ENCODE results near the gene NPY5R. TPM values are rescaled to one million over a fixed set of nuclear protein-coding genes. Genes with fewer than 3 reads are reported as not detected.

NPY5R gene
- total RNA-seq, 1 experiment from 2014 or later: not detected

- TF ChIP-seq YY1 (IDR thresholded peaks at IDR 0.05; ENCODE audit: extremely low read depth, insufficient replicate concordance, low read depth, low read length) (no peak), ZNF274 (IDR thresholded peaks at IDR 0.05; ENCODE audit: low read depth, low read length) (no peak), ZBTB33 (IDR thresholded peaks at IDR 0.05; ENCODE audit: extremely low read depth, insufficient replicate concordance, low read length) (no peak), SIN3A (IDR thresholded peaks at IDR 0.05; ENCODE audit: low read depth) (no peak), FOSL1 (IDR thresholded peaks at IDR 0.05; ENCODE audit: low read depth) (no peak)
Measured at GRCh38 chr4:163367651-163368050, 24.0 kb downstream of the NPY5R start (continued).

GRCh38 chr4:163372029-163372428 lies 28.3 kb downstream of the NPY5R start:
- intact Hi-C loops (cut with micrococcal nuclease): no loop called here
- Histone ChIP-seq H3K79me2 (ENCODE audit: insufficient read depth, low read length) (no peaks in the 10 kb centered on the region), H3K4me3 (replicated peaks in 1 of 2; ENCODE audit: low read depth in 1 of 2, low read length in 2 of 2) (no peak overlapping the region), H3K36me3 (ENCODE audit: control insufficient read depth in 1 of 2, insufficient read depth in 2 of 2, low read length in 2 of 2) (no peaks in the 10 kb centered on the region), H3K4me2 (ENCODE audit: low read length) (no peak overlapping the region), H3K9ac (ENCODE audit: low read length) (no peak overlapping the region), H3K4me1 (ENCODE audit: control insufficient read depth in 1 of 2, insufficient read depth in 2 of 2, low read length in 2 of 2) (no peaks in the 10 kb centered on the region), H3K27me3 (ENCODE audit: insufficient read depth, low read length) (no peaks in the 10 kb centered on the region), H2AFZ (ENCODE audit: low read depth, low read length, poor library complexity, severe bottlenecking) (no peak overlapping the region), H3K9me2 (ENCODE audit: insufficient read depth) (no peaks in the 10 kb centered on the region), H3K9me3 (ENCODE audit: control insufficient read depth in 1 of 2, insufficient read depth in 1 of 2, low read depth in 1 of 2, low read length in 2 of 2) (no peaks in the 10 kb centered on the region), H3K27ac (ENCODE audit: low read depth, low read length) (no peak overlapping the region), H4K20me1 (ENCODE audit: insufficient read depth) (no peaks in the 10 kb centered on the region)
- BruUV-seq (replicated peaks): no TSS peak
- POLR2A ChIA-PET: no interaction called here
- ATAC-seq (no peak), DNase-seq (ENCODE audit: low read depth, low spot score) (no peak)
- CTCF ChIA-PET: interaction anchor here (1.5 kb wide), 1 partner anchor 16 kb away, joined by 4 read pairs; no protein-coding TSS in a partner anchor
- RAD21 ChIA-PET (ENCODE audit: low non-redundant PET in 1 of 2, low total read pairs in 2 of 2, uncharacterized antibody in 2 of 2, unreplicated experiment in 2 of 2): no interaction called here
- no peak for TF ChIP-seq SIN3A (IDR thresholded peaks at IDR 0.05; ENCODE audit: low read depth)
- no peak for TF ChIP-seq ELF1 (IDR thresholded peaks at IDR 0.05; ENCODE audit: borderline replicate concordance, low read depth)
- TF ChIP-seq ZFX (IDR thresholded peaks at IDR 0.05): no peak
- TF ChIP-seq CEBPB (IDR thresholded peaks at IDR 0.05; ENCODE audit: low read depth): no peak
- TF ChIP-seq YY1 (IDR thresholded peaks at IDR 0.05; ENCODE audit: extremely low read depth, insufficient replicate concordance, low read depth, low read length): no peak
- TF ChIP-seq CTCF (IDR thresholded peaks at IDR 0.05 in 2 of 3, conservative IDR thresholded peaks at IDR 0.05 in 1 of 3; ENCODE audit: borderline replicate concordance in 1 of 3, insufficient read depth in 1 of 3, low read depth in 2 of 3, low read length in 2 of 3): no peak
- no peak for TF ChIP-seq REST (IDR thresholded peaks at IDR 0.05; ENCODE audit: low read depth)
- TF ChIP-seq EGR1 (IDR thresholded peaks at IDR 0.05; ENCODE audit: low read depth): no peak
- TF ChIP-seq RAD21 (IDR thresholded peaks at IDR 0.05; ENCODE audit: low read depth): no peak
- no peak for TF ChIP-seq ZBTB33 (IDR thresholded peaks at IDR 0.05; ENCODE audit: extremely low read depth, insufficient replicate concordance, low read length)
- TF ChIP-seq MAX (IDR thresholded peaks at IDR 0.05): no peak
- no peak for TF ChIP-seq ZNF274 (IDR thresholded peaks at IDR 0.05; ENCODE audit: low read depth, low read length)
- TF ChIP-seq ATF3 (IDR thresholded peaks at IDR 0.05): no peak

Measured in HCT116 (cell line).